HCT116 (cell line): ENCODE measurements around the gene NPR3.

Experiments
- EZH2 ChIP-seq: fragments of 200-600 bp; sonication (generic); IDR thresholded peaks from 2 replicates; pipeline ENCODE4 v1.6.1; 2017; ENCODE audit warnings: antibody characterized with exemption, mixed run types
- EZH2phosphoT487 ChIP-seq: fragments of 200-600 bp; IDR thresholded peaks from 2 replicates; pipeline ENCODE4 v1.6.1; 2018; ENCODE audit warnings: antibody characterized with exemption, borderline replicate concordance
- POLR2A ChIP-seq: IDR thresholded peaks from 2 replicates; pipeline ENCODE4 v1.7.0; 2011; ENCODE audit warnings: borderline replicate concordance; ENCODE audit not compliant: insufficient read depth, insufficient read length; ENCODE audit errors: extremely low read depth
- SRF ChIP-seq: IDR thresholded peaks from 2 replicates; pipeline ENCODE4 v1.6.1; 2012; ENCODE audit warnings: low read depth
- ZNF274 ChIP-seq: fragments of 200-500 bp; sonication (Bioruptor generic); IDR thresholded peaks from 2 replicates; pipeline ENCODE4 v1.6.1; 2014; ENCODE audit warnings: mild to moderate bottlenecking, low read depth, low read length, inconsistent platforms
- TF ChIP-seq, protein P1 (sequence below), 3 experiments: fragments of 200-600 bp in 1 of 3; sonication (generic) in 1 of 3; IDR thresholded peaks in 2 of 3; conservative IDR thresholded peaks in 1 of 3; 2 replicates each; pipeline ENCODE4 v1.5.1; 2012 to 2017; ENCODE audit warnings: low read depth in 2 of 3, low read length in 2 of 3, antibody characterized with exemption in 1 of 3, borderline replicate concordance in 1 of 3, control low read depth in 1 of 3, mild to moderate bottlenecking in 1 of 3, mixed read lengths in 1 of 3, mixed run types in 1 of 3, moderate library complexity in 1 of 3; ENCODE audit not compliant: insufficient read depth in 1 of 3
- TF ChIP-seq, protein P2 (sequence below): IDR thresholded peaks from 2 replicates; pipeline ENCODE4 v1.6.1; 2012

DNA sequence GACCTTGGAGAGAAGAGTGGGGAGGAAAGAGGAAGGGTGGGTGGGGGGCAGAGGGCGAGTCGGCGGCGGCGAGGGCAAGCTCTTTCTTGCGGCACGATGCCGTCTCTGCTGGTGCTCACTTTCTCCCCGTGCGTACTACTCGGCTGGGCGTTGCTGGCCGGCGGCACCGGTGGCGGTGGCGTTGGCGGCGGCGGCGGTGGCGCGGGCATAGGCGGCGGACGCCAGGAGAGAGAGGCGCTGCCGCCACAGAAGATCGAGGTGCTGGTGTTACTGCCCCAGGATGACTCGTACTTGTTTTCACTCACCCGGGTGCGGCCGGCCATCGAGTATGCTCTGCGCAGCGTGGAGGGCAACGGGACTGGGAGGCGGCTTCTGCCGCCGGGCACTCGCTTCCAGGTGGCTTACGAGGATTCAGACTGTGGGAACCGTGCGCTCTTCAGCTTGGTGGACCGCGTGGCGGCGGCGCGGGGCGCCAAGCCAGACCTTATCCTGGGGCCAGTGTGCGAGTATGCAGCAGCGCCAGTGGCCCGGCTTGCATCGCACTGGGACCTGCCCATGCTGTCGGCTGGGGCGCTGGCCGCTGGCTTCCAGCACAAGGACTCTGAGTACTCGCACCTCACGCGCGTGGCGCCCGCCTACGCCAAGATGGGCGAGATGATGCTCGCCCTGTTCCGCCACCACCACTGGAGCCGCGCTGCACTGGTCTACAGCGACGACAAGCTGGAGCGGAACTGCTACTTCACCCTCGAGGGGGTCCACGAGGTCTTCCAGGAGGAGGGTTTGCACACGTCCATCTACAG, 760 bp downstream of the NPR3 start:
- TF ChIP-seq EZH2phosphoT487 (no peak), ZNF274 (no peak), SRF (no peak), POLR2A (no peak), EZH2 (no peak)
- TF ChIP-seq, protein P1, sequence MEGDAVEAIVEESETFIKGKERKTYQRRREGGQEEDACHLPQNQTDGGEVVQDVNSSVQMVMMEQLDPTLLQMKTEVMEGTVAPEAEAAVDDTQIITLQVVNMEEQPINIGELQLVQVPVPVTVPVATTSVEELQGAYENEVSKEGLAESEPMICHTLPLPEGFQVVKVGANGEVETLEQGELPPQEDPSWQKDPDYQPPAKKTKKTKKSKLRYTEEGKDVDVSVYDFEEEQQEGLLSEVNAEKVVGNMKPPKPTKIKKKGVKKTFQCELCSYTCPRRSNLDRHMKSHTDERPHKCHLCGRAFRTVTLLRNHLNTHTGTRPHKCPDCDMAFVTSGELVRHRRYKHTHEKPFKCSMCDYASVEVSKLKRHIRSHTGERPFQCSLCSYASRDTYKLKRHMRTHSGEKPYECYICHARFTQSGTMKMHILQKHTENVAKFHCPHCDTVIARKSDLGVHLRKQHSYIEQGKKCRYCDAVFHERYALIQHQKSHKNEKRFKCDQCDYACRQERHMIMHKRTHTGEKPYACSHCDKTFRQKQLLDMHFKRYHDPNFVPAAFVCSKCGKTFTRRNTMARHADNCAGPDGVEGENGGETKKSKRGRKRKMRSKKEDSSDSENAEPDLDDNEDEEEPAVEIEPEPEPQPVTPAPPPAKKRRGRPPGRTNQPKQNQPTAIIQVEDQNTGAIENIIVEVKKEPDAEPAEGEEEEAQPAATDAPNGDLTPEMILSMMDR (IDR thresholded peaks at IDR 0.05 in 2 of 3, conservative IDR thresholded peaks at IDR 0.05 in 1 of 3; ENCODE audit: borderline replicate concordance in 1 of 3, insufficient read depth in 1 of 3, low read depth in 2 of 3, low read length in 2 of 3), result no peak
- TF ChIP-seq, protein P2, sequence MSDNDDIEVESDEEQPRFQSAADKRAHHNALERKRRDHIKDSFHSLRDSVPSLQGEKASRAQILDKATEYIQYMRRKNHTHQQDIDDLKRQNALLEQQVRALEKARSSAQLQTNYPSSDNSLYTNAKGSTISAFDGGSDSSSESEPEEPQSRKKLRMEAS, result no peak
